Central memory CD4-positive, alpha-beta T cell (primary cell): ENCODE data around the gene TTC27.
"Not testable (repeated sequence)": the region's sequence is repeated elsewhere in the genome, so short reads cannot be mapped to it uniquely, and the experiment has no call there.

Source experiments
- DNase-seq: peaks from one replicate; pipeline ENCODE4 v3.0.0; 2022

TTC27 gene

GRCh38 chr2:32720771-32721170 lies 92.9 kb downstream of the TTC27 start:
- DNase-seq = no peak

GRCh38 chr2:32721376-32721775 lies 93.5 kb downstream of the TTC27 start:
- DNase-seq = no peak

- DNase-seq = no peak
Measured at GRCh38 chr2:32723467-32724079, 95.7 kb downstream of the TTC27 start.

GRCh38 chr2:32726678-32727077 lies 98.8 kb downstream of the TTC27 start:
- DNase-seq = not testable (repeated sequence)

GRCh38 chr2:32727157-32727556 lies 99.3 kb downstream of the TTC27 start:
- DNase-seq = no peak

GRCh38 chr2:32730958-32731357 lies 103.1 kb downstream of the TTC27 start:
- DNase-seq = not testable (repeated sequence)

GRCh38 chr2:32732120-32732519 lies 104.3 kb downstream of the TTC27 start:
- DNase-seq = no peak

- DNase-seq = no peak
Measured at GRCh38 chr2:32732912-32733472, 105.1 kb downstream of the TTC27 start.

- no peak for DNase-seq
Measured at GRCh38 chr2:32735348-32735747, 107.5 kb downstream of the TTC27 start.

- no peak for DNase-seq
Measured at GRCh38 chr2:32738939-32739338, 111.1 kb downstream of the TTC27 start.

GRCh38 chr2:32739664-32740063 lies 111.8 kb downstream of the TTC27 start:
- no peak for DNase-seq

- no peak for DNase-seq
Measured at GRCh38 chr2:32741575-32741974, 113.7 kb downstream of the TTC27 start.

- DNase-seq = no peak
Measured at GRCh38 chr2:32742376-32742775, 114.5 kb downstream of the TTC27 start.

GRCh38 chr2:32743480-32744236 lies 115.8 kb downstream of the TTC27 start:
- no peak for DNase-seq

GRCh38 chr2:32745191-32745590 lies 117.3 kb downstream of the TTC27 start:
- DNase-seq = no peak

- DNase-seq = no peak
Measured at GRCh38 chr2:32745675-32746074, 117.8 kb downstream of the TTC27 start.

- DNase-seq = no peak
Measured at GRCh38 chr2:32746669-32747068, 118.8 kb downstream of the TTC27 start.

- DNase-seq = no peak
Measured at GRCh38 chr2:32748158-32748557, 120.3 kb downstream of the TTC27 start.

- no peak for DNase-seq
Measured at GRCh38 chr2:32750880-32751279, 123.0 kb downstream of the TTC27 start.

GRCh38 chr2:32752205-32752604 lies 124.4 kb downstream of the TTC27 start:
- no peak for DNase-seq

- no peak for DNase-seq
Measured at GRCh38 chr2:32752952-32753351, 125.1 kb downstream of the TTC27 start.

GRCh38 chr2:32754676-32755075 lies 126.8 kb downstream of the TTC27 start:
- DNase-seq = not testable (repeated sequence)

- no peak for DNase-seq
Measured at GRCh38 chr2:32755666-32756065, 127.8 kb downstream of the TTC27 start.

- no peak for DNase-seq
Measured at GRCh38 chr2:32756074-32756727, 128.4 kb downstream of the TTC27 start.
